Neuronal stem cell (in vitro differentiated cells): ENCODE results near the gene PODXL2.

Experiments
- DNase-seq: peaks from one replicate; pipeline ENCODE4 v3.0.0-alpha.2; 2013; ENCODE audit warnings: low spot score
- H2AFZ ChIP-seq: one replicate; pipeline ENCODE4 v1.6.1; 2013; ENCODE audit warnings: mild to moderate bottlenecking, low read length, inconsistent platforms
- H2AK5ac ChIP-seq: 2 replicates; pipeline ENCODE4 v1.6.1; 2013; ENCODE audit warnings: low read depth, mild to moderate bottlenecking, inconsistent platforms, low read length, moderate library complexity, mixed read lengths
- H2BK120ac ChIP-seq: 2 replicates; pipeline ENCODE4 v1.6.1; 2013; ENCODE audit warnings: low read depth, mild to moderate bottlenecking, inconsistent platforms, low read length, moderate library complexity, mixed read lengths
- H2BK12ac ChIP-seq: one replicate; pipeline ENCODE4 v1.6.1; 2013; ENCODE audit warnings: low read length, inconsistent platforms
- H2BK15ac ChIP-seq: 2 replicates; pipeline ENCODE4 v1.6.1; 2013; ENCODE audit warnings: mild to moderate bottlenecking, low read length, inconsistent platforms, mixed read lengths
- H2BK5ac ChIP-seq: one replicate; pipeline ENCODE4 v1.6.1; 2013; ENCODE audit warnings: inconsistent platforms, mild to moderate bottlenecking, low read length, moderate library complexity
- H3K14ac ChIP-seq: one replicate; pipeline ENCODE4 v1.6.1; 2013; ENCODE audit warnings: low read length, inconsistent platforms
- H3K18ac ChIP-seq: 2 replicates; pipeline ENCODE4 v1.6.1; 2013; ENCODE audit warnings: low read length, inconsistent platforms
- H3K23ac ChIP-seq: 2 replicates; pipeline ENCODE4 v1.6.1; 2013; ENCODE audit warnings: low read depth, mild to moderate bottlenecking, mixed read lengths, low read length, inconsistent platforms; ENCODE audit not compliant: poor library complexity
- H3K27ac ChIP-seq: replicated peaks from 3 replicates; pipeline ENCODE4 v1.5.1; 2013; ENCODE audit warnings: low read length, inconsistent platforms
- H3K27me3 ChIP-seq, 3 experiments: 2 replicates each; pipeline ENCODE4 v1.6.1; 2013; ENCODE audit warnings: low read length in 3 of 3, mild to moderate bottlenecking in 2 of 3, inconsistent platforms in 1 of 3, low read depth in 1 of 3, mixed read lengths in 1 of 3, moderate library complexity in 1 of 3; ENCODE audit not compliant: control insufficient read depth in 3 of 3, insufficient read depth in 3 of 3
- H3K36me3 ChIP-seq, 2 donors: replicated peaks in 1 of 2; 2 replicates each; pipeline ENCODE4 v1.6.1; 2013; ENCODE audit warnings: low read length in 2 of 2; ENCODE audit not compliant: control insufficient read depth in 2 of 2, insufficient read depth in 2 of 2
- H3K4ac ChIP-seq: 2 replicates; pipeline ENCODE4 v1.6.1; 2013; ENCODE audit warnings: inconsistent platforms, mild to moderate bottlenecking, low read length, moderate library complexity
- H3K4me1 ChIP-seq, 2 donors: 1 replicate in 1 of 2; 2 replicates in 1 of 2; pipeline ENCODE4 v1.6.1; 2013; ENCODE audit warnings: low read length in 2 of 2, low read depth in 1 of 2; ENCODE audit not compliant: control insufficient read depth in 2 of 2, insufficient read depth in 1 of 2
- H3K4me2 ChIP-seq: one replicate; pipeline ENCODE4 v1.6.1; 2013; ENCODE audit warnings: mild to moderate bottlenecking, low read length, inconsistent platforms; ENCODE audit not compliant: insufficient read depth, poor library complexity, severe bottlenecking
- H3K4me3 ChIP-seq, 2 donors: 2 replicates each; pipeline ENCODE4 v1.5.1; 2013; ENCODE audit warnings: low read length in 2 of 2, mild to moderate bottlenecking in 2 of 2, inconsistent platforms in 1 of 2, moderate library complexity in 1 of 2
- H3K79me1 ChIP-seq: one replicate; pipeline ENCODE4 v1.6.1; 2013; ENCODE audit warnings: low read depth, mild to moderate bottlenecking, inconsistent platforms, low read length, moderate library complexity
- H3K9ac ChIP-seq: one replicate; pipeline ENCODE4 v1.6.1; 2013; ENCODE audit warnings: mild to moderate bottlenecking, low read depth, low read length, inconsistent platforms; ENCODE audit not compliant: poor library complexity
- H3K9me3 ChIP-seq, 2 donors: replicated peaks in 1 of 2; 2 replicates each; pipeline versions ENCODE3 to v1.6.1; 2013; ENCODE audit warnings: low read length in 2 of 2, mild to moderate bottlenecking in 2 of 2, inconsistent platforms in 1 of 2, low read depth in 1 of 2, mixed read lengths in 1 of 2, moderate library complexity in 1 of 2; ENCODE audit not compliant: control insufficient read depth in 2 of 2, insufficient read depth in 1 of 2
- H4K8ac ChIP-seq: one replicate; pipeline ENCODE4 v1.6.1; 2013; ENCODE audit warnings: low read depth, mild to moderate bottlenecking, inconsistent platforms, low read length, moderate library complexity
- H4K91ac ChIP-seq: one replicate; pipeline ENCODE4 v1.6.1; 2013; ENCODE audit warnings: low read length, low read depth, mild to moderate bottlenecking, inconsistent platforms; ENCODE audit not compliant: poor library complexity
- WGBS, 2 donors: extraction: QIAGEN DNeasy Blood & Tissue Kit; methylation state at CpG; one replicate each; pipeline ENCODE4 v1.1.7; 2013; ENCODE audit warnings: missing lambda C conversion rate in 2 of 2, mixed read lengths in 1 of 2; ENCODE audit not compliant: insufficient read length in 2 of 2, insufficient replicate concordance in 1 of 2; ENCODE audit errors: extremely low coverage in 2 of 2; 5-methylcytosine and 5-hydroxymethylcytosine counted together

PODXL2 gene

GRCh38 chr3:127630811-127631714, 2.1 kb downstream of the PODXL2 start:
- Histone ChIP-seq H2BK5ac (no peak overlapping the region), H4K91ac (no peak overlapping the region), H3K23ac (no peak overlapping the region), H3K79me1 (peaks cover 5% of the 10 kb centered on the region), H2BK120ac (no peak overlapping the region), H3K4me1 (peaks cover 11 to 15% of the 10 kb centered on the region in 2 donors), H3K18ac (no peak overlapping the region), H3K4ac (no peak overlapping the region), H3K36me3 (no peaks in the 10 kb centered on the region), H2BK12ac (no peak overlapping the region), H2AFZ (no peak overlapping the region), H3K14ac (no peak overlapping the region), H4K8ac (no peak overlapping the region), H3K27me3 (peaks cover 2 to 20% (median 19%) of the 10 kb centered on the region in 3 experiments), H2AK5ac (no peak overlapping the region), H3K9me3 (peaks cover 3 to 4% of the 10 kb centered on the region in 2 donors), H3K4me3 (peak overlapping the region; percentile 45 to 60), H3K27ac (no peak overlapping the region), H3K4me2 (no peak overlapping the region), H3K9ac (peak overlapping the region; percentile 37), H2BK15ac (no peak overlapping the region)
- WGBS, 2 donors = no CpG with 5 or more reads among the region's 12 CpGs
- DNase-seq = no peak

GRCh38 chr3:127632035-127632820, 3.2 kb downstream of the PODXL2 start:
- Histone ChIP-seq H4K91ac (no peak overlapping the region), H2AFZ (no peak overlapping the region), H2BK15ac (no peak overlapping the region), H2BK12ac (no peak overlapping the region), H2AK5ac (no peak overlapping the region), H4K8ac (no peak overlapping the region), H3K36me3 (no peaks in the 10 kb centered on the region), H3K4me1 (peaks cover 11 to 15% of the 10 kb centered on the region in 2 donors), H3K27ac (no peak overlapping the region), H2BK5ac (no peak overlapping the region), H3K4me3 (no peak overlapping the region), H3K79me1 (peaks cover 5% of the 10 kb centered on the region), H3K14ac (no peak overlapping the region), H3K27me3 (peaks cover 2 to 18% (median 15%) of the 10 kb centered on the region in 3 experiments), H3K9ac (no peak overlapping the region), H3K9me3 (peaks cover 3 to 4% of the 10 kb centered on the region in 2 donors), H3K4ac (no peak overlapping the region), H3K4me2 (no peak overlapping the region), H3K23ac (no peak overlapping the region), H3K18ac (no peak overlapping the region), H2BK120ac (no peak overlapping the region)
- no CpG with 5 or more reads among the region's 8 CpGs for WGBS, 2 donors
- DNase-seq = no peak

- no peak overlapping the region for H3K23ac ChIP-seq
- no CpG with 5 or more reads among the region's 12 CpGs for WGBS, 2 donors
- DNase-seq = no peak
- no peak overlapping the region for H3K4me3 ChIP-seq
- H3K36me3 ChIP-seq = peaks cover 0 to 7% of the 10 kb centered on the region in 2 donors
- no peak overlapping the region for H4K91ac ChIP-seq
- no peak overlapping the region for H2AK5ac ChIP-seq
- no peak overlapping the region for H3K4ac ChIP-seq
- no peak overlapping the region for H3K4me2 ChIP-seq
- no peak overlapping the region for H4K8ac ChIP-seq
- H3K18ac ChIP-seq = no peak overlapping the region
- H2AFZ ChIP-seq = no peak overlapping the region
- no peak overlapping the region for H3K14ac ChIP-seq
- H3K27ac ChIP-seq = no peak overlapping the region
- H2BK15ac ChIP-seq = no peak overlapping the region
- no peaks in the 10 kb centered on the region for H3K9me3 ChIP-seq
- peaks cover 11 to 12% of the 10 kb centered on the region in 2 donors for H3K4me1 ChIP-seq
- H3K27me3 ChIP-seq = peaks cover 0 to 7% (median 0%) of the 10 kb centered on the region in 3 experiments
- no peak overlapping the region for H2BK120ac ChIP-seq
- no peak overlapping the region for H2BK5ac ChIP-seq
- no peak overlapping the region for H2BK12ac ChIP-seq
- H3K79me1 ChIP-seq = peaks cover 2% of the 10 kb centered on the region
- H3K9ac ChIP-seq = no peak overlapping the region
Observed at GRCh38 chr3:127634653-127635052, 5.7 kb downstream of the PODXL2 start.

- no peaks in the 10 kb centered on the region for H3K79me1 ChIP-seq
- no peaks in the 10 kb centered on the region for H3K4me1 ChIP-seq
- H3K9me3 ChIP-seq = no peaks in the 10 kb centered on the region
- WGBS, 2 donors = no CpG with 5 or more reads among the region's 3 CpGs
- no peak overlapping the region for H3K27ac ChIP-seq
- H4K8ac ChIP-seq = no peak overlapping the region
- H2BK120ac ChIP-seq = no peak overlapping the region
- H2BK12ac ChIP-seq = no peak overlapping the region
- no peak overlapping the region for H3K4me2 ChIP-seq
- H2AK5ac ChIP-seq = no peak overlapping the region
- no peak overlapping the region for H3K4ac ChIP-seq
- peaks cover 2 to 28% of the 10 kb centered on the region in 2 donors for H3K36me3 ChIP-seq
- no peak overlapping the region for H3K9ac ChIP-seq
- H4K91ac ChIP-seq = no peak overlapping the region
- no peak overlapping the region for H3K18ac ChIP-seq
- no peak overlapping the region for H2BK5ac ChIP-seq
- no peak overlapping the region for H3K4me3 ChIP-seq
- H2BK15ac ChIP-seq = no peak overlapping the region
- H3K23ac ChIP-seq = no peak overlapping the region
- DNase-seq = no peak
- H3K14ac ChIP-seq = no peak overlapping the region
- H2AFZ ChIP-seq = no peak overlapping the region
- no peaks in the 10 kb centered on the region for H3K27me3 ChIP-seq
Observed at GRCh38 chr3:127637546-127637945, 8.6 kb downstream of the PODXL2 start.
